Measurements from ENCODE around the gene NAIP. TPM values are rescaled to one million over a fixed set of nuclear protein-coding genes. Genes with fewer than 3 reads are reported as not detected.

The NAIP gene
- 2.0 and 4.1 TPM in 2 replicates for total RNA-seq

GRCh38 chr5:71025289-71025953 is at the start of gene NAIP:
TSS of gene NAIP (minus strand) at chr5:71025339. CDS start at chr5:71012915, 12,424 bp downstream.

GRCh38 chr5:71067262-71067928 is 42.3 kb upstream of the NAIP start, which contains the start of gene GTF2H2:
TSS of gene GTF2H2 (minus strand) at chr5:71067676. CDS start at chr5:71062763, 4,913 bp downstream.

Other genes with a start within 250 kb of the NAIP start
- 3.5 and 5.9 TPM in 2 replicates for gene SERF1A, start 124.7 kb downstream of the NAIP start, total RNA-seq
- 20.6 and 36.7 TPM in 2 replicates for gene SMN1, start 100.3 kb downstream of the NAIP start, total RNA-seq
- 23.2 and 28.6 TPM in 2 replicates for gene GTF2H2, start 42.3 kb upstream of the NAIP start, total RNA-seq